Caco-2 (cell line): Measurements from ENCODE around the gene VPS39. TPM values are rescaled to one million over a fixed set of nuclear protein-coding genes. Genes with fewer than 3 reads are reported as not detected.

Experiments
- BruUV-seq: library from RNA; stranded (reverse); fragments of 400-500 nt; replicated peaks from 2 replicates; lab custom pipeline; 2021; lab: Mats Ljungman, UMichigan
- CTCF ChIA-PET: fragments of 300-600 bp; sonication (Branson Sonifier 250); formaldehyde crosslinking; loops from one replicate; lab custom pipeline; 2022; ENCODE audit warnings: antibody characterized with exemption; lab: Charles Lee
- POLR2A ChIA-PET: fragments of 300-600 bp; sonication (Branson Sonifier 250); formaldehyde crosslinking; loops from one replicate; lab custom pipeline; 2022; ENCODE audit warnings: antibody characterized with exemption; lab: Charles Lee
- DNase-seq, 2 experiments: peaks; one replicate each; pipeline versions ENCODE4 v3.0.0 to v3.0.0-alpha.2; 2020 to 2022
- H3K27me3 ChIP-seq: replicated peaks from 2 replicates; pipeline ENCODE4 v1.6.0; 2011; ENCODE audit warnings: low read length; ENCODE audit not compliant: control insufficient read depth, insufficient read depth
- H3K36me3 ChIP-seq: 2 replicates; pipeline ENCODE4 v1.5.1; 2011; ENCODE audit warnings: low read length; ENCODE audit not compliant: control insufficient read depth, insufficient read depth
- H3K4me1 ChIP-seq: fragments of 250-450 bp; sonication (Bioruptor Pico); 2 replicates; pipeline ENCODE4 v1.5.1; 2020; ENCODE audit warnings: mild to moderate bottlenecking
- H3K4me3 ChIP-seq: 2 replicates; pipeline ENCODE4 v1.5.1; 2011; ENCODE audit warnings: low read depth, mild to moderate bottlenecking, control low read depth, low read length
- H3K9me3 ChIP-seq: fragments of 250-450 bp; sonication (Bioruptor Pico); 2 replicates; pipeline ENCODE4 v1.5.1; 2020; ENCODE audit warnings: mild to moderate bottlenecking, moderate library complexity
- H3K27ac Mint-ChIP-seq: one replicate; pipeline ENCODE4 v1.8.0; 2022; ENCODE audit warnings: mixed read lengths; ENCODE audit not compliant: unreplicated experiment
- H3K27me3 Mint-ChIP-seq: one replicate; pipeline ENCODE4 v1.8.0; 2022; ENCODE audit warnings: mixed read lengths; ENCODE audit not compliant: insufficient read depth, unreplicated experiment
- H3K36me3 Mint-ChIP-seq: one replicate; pipeline ENCODE4 v1.8.0; 2022; ENCODE audit warnings: mild to moderate bottlenecking, mixed read lengths; ENCODE audit not compliant: insufficient read depth, unreplicated experiment
- H3K4me1 Mint-ChIP-seq: one replicate; pipeline ENCODE4 v1.8.0; 2022; ENCODE audit warnings: low read depth, mixed read lengths; ENCODE audit not compliant: unreplicated experiment
- H3K4me3 Mint-ChIP-seq: one replicate; pipeline ENCODE4 v1.8.0; 2022; ENCODE audit warnings: mild to moderate bottlenecking, moderate library complexity, mixed read lengths; ENCODE audit not compliant: unreplicated experiment
- H3K9me3 Mint-ChIP-seq: one replicate; pipeline ENCODE4 v1.8.0; 2022; ENCODE audit warnings: mixed read lengths; ENCODE audit not compliant: unreplicated experiment
- intact Hi-C: fragments of 100-400 bp; cut with micrococcal nuclease; formaldehyde crosslinking; loops from one replicate; pipeline ENCODE4 v1.10.0; 2022; ENCODE audit not compliant: unreplicated experiment
- total RNA-seq: library from RNA; stranded (reverse); gene quantifications from 2 replicates; pipeline ENCODE4 v1.2.3, GENCODE V29; 2022
- TF ChIP-seq, protein P1 (sequence below), 2 experiments: fragments of 200-600 bp in 1 of 2; IDR thresholded peaks; 1 replicate in 1 of 2; 2 replicates in 1 of 2; pipeline versions ENCODE4 v1.5.1 to v1.8.0; 2011 to 2022; ENCODE audit warnings: antibody characterized with exemption in 1 of 2, control low read depth in 1 of 2, inconsistent platforms in 1 of 2, low read depth in 1 of 2, low read length in 1 of 2, mild to moderate bottlenecking in 1 of 2, moderate library complexity in 1 of 2; ENCODE audit not compliant: insufficient read depth in 1 of 2, severe bottlenecking in 1 of 2, unreplicated experiment in 1 of 2

VPS39 gene
- total RNA-seq, 1 experiment from 2014 or later, result 48.4 TPM

DNA sequence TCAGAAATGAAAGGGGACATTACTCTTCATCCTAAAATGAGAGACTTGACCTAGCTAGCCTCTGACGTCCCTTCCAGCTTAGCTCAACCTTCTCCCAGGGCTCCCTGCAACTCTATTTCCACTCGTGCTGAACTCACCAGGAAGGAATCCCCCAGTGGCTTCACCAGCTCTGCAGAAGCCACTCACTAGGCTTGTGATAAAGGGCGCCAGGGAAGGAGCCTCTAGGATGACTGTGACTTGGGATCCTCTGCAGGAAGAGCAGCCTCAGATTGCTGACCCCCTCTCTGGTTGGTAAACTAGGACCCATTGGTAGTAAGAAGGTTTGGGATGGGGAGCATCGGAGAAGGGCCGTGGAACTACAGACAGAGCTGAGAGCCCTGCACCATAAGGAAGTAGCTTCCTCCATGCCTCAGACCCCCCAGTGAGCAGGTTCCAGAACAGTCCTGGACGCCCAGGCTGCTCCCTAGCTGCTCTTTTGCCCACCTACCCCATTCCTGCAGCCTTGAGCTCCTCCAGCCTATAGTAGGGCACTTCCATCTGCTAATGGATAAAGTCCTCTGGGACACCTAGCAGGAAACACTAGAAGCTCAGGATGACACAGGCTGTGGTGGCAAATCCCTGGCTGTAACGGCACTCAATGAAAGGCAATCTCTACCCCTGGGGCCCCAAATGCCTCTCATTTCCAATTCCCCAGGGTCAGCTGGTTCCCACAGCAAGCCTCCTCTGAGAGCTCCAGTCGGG lies 77.7 kb downstream of the VPS39 start:
- H3K4me3 ChIP-seq, result no peak overlapping the region
- no peaks in the 10 kb centered on the region for H3K36me3 Mint-ChIP-seq
- TF ChIP-seq, protein P1, sequence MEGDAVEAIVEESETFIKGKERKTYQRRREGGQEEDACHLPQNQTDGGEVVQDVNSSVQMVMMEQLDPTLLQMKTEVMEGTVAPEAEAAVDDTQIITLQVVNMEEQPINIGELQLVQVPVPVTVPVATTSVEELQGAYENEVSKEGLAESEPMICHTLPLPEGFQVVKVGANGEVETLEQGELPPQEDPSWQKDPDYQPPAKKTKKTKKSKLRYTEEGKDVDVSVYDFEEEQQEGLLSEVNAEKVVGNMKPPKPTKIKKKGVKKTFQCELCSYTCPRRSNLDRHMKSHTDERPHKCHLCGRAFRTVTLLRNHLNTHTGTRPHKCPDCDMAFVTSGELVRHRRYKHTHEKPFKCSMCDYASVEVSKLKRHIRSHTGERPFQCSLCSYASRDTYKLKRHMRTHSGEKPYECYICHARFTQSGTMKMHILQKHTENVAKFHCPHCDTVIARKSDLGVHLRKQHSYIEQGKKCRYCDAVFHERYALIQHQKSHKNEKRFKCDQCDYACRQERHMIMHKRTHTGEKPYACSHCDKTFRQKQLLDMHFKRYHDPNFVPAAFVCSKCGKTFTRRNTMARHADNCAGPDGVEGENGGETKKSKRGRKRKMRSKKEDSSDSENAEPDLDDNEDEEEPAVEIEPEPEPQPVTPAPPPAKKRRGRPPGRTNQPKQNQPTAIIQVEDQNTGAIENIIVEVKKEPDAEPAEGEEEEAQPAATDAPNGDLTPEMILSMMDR (IDR thresholded peaks at IDR 0.05; ENCODE audit: insufficient read depth in 1 of 2, low read depth in 1 of 2, low read length in 1 of 2, severe bottlenecking in 1 of 2, unreplicated experiment in 1 of 2), result no peak
- H3K9me3 Mint-ChIP-seq, result no peaks in the 10 kb centered on the region
- no TSS peak for BruUV-seq
- no peak overlapping the region for H3K27ac Mint-ChIP-seq
- no peaks in the 10 kb centered on the region for H3K36me3 ChIP-seq
- no peaks in the 10 kb centered on the region for H3K27me3 ChIP-seq
- H3K9me3 ChIP-seq, result no peaks in the 10 kb centered on the region
- peaks cover 7% of the 10 kb centered on the region for H3K4me1 Mint-ChIP-seq
- ChIA-PET POLR2A (no interaction called here), CTCF (no interaction called here)
- H3K4me1 ChIP-seq, result no peaks in the 10 kb centered on the region
- peaks cover 5% of the 10 kb centered on the region for H3K27me3 Mint-ChIP-seq
- DNase-seq, result no peak
- H3K4me3 Mint-ChIP-seq, result no peak overlapping the region
- intact Hi-C loops, result no loop called here

DNA sequence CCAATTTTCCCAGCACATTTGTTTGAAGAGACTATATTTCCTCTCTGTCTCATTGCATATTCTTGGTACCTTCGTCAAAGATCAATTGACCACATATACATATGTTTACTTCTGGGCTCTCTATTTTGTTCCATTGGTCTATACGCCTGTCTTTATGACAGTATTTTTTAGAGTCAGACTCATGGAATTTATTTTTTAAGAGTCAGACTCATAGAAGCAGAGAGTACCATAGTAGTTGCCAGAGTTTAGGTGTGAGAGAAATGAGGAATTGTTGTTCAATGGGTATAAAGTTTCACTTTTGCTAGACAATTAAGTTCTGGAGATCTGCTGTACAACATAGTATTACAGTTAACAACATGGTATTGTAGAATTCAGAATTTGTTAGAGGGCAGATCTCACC lies 78.7 kb downstream of the VPS39 start:
- no peak for DNase-seq
- CTCF ChIA-PET, result no interaction called here
- Mint-ChIP-seq H3K27me3 (peaks cover 12% of the 10 kb centered on the region), H3K27ac (no peak overlapping the region), H3K4me3 (no peak overlapping the region), H3K4me1 (peaks cover 6% of the 10 kb centered on the region), H3K9me3 (no peaks in the 10 kb centered on the region), H3K36me3 (no peaks in the 10 kb centered on the region)
- TF ChIP-seq, protein P1 (IDR thresholded peaks at IDR 0.05; ENCODE audit: insufficient read depth in 1 of 2, low read depth in 1 of 2, low read length in 1 of 2, severe bottlenecking in 1 of 2, unreplicated experiment in 1 of 2), result no peak
- H3K4me1 ChIP-seq, result no peaks in the 10 kb centered on the region
- intact Hi-C loops, result no loop called here
- POLR2A ChIA-PET, result no interaction called here
- H3K27me3 ChIP-seq, result no peaks in the 10 kb centered on the region
- H3K36me3 ChIP-seq, result no peaks in the 10 kb centered on the region
- no TSS peak for BruUV-seq
- H3K9me3 ChIP-seq, result no peaks in the 10 kb centered on the region
- H3K4me3 ChIP-seq, result no peak overlapping the region

DNA sequence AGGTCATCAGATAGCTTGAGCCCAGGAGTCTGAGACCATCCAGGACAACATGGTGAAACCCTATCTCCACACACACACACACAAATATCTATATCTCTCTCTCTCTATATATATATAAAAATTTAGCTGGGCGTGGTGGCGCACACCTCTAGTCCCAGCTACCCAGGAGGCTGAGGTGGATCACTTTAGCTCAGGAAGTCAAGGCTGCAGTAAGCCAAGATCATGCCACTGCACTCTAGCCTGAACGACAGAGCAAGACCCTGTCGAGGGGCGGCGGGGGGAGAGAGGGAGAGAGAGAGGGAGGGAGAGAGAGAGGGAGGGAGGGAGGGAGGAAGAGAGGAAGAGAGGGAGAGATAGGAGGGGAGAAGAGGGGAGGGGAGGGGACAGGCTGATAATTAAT lies 79.6 kb downstream of the VPS39 start:
- no peaks in the 10 kb centered on the region for H3K9me3 Mint-ChIP-seq
- no peak overlapping the region for H3K4me3 Mint-ChIP-seq
- BruUV-seq, result no TSS peak
- ChIA-PET POLR2A (no interaction called here), CTCF (no interaction called here)
- no peak for DNase-seq
- H3K27ac Mint-ChIP-seq, result no peak overlapping the region
- intact Hi-C loops, result no loop called here
- Histone ChIP-seq H3K27me3 (no peaks in the 10 kb centered on the region), H3K36me3 (no peaks in the 10 kb centered on the region), H3K4me3 (no peak overlapping the region), H3K4me1 (no peaks in the 10 kb centered on the region), H3K9me3 (no peaks in the 10 kb centered on the region)
- no peaks in the 10 kb centered on the region for H3K4me1 Mint-ChIP-seq
- peaks cover 12% of the 10 kb centered on the region for H3K27me3 Mint-ChIP-seq
- H3K36me3 Mint-ChIP-seq, result no peaks in the 10 kb centered on the region
- TF ChIP-seq, protein P1 (IDR thresholded peaks at IDR 0.05; ENCODE audit: insufficient read depth in 1 of 2, low read depth in 1 of 2, low read length in 1 of 2, severe bottlenecking in 1 of 2, unreplicated experiment in 1 of 2), result no peak
